ENCODE measurements around the gene ANKFN1. TPM values are rescaled to one million over a fixed set of nuclear protein-coding genes. Genes with fewer than 3 reads are reported as not detected.

Gene ANKFN1
- total RNA-seq (0.71 TPM), polyA plus RNA-seq (0.57 TPM)
- long read RNA-seq, donor 1 = 0 reads
- long read RNA-seq, donor 2 = 0 reads
- long read RNA-seq, donor 3 = 0 reads
- long read RNA-seq, donor 4 = 0 reads
- long read RNA-seq, donor 5 = 0 reads
- long read RNA-seq, donor 6 = 0 reads
- long read RNA-seq, donor 7 = 0 reads
- long read RNA-seq, donor 8 = 0 reads
- long read RNA-seq, donor 9 = 0 reads
- long read RNA-seq, donor 10 = 0 reads

GRCh38 chr17:56152874-56153602 lies at the start of gene ANKFN1:
ANKFN1 (plus strand) TSS chr17:56153475; CDS start chr17:56212668, 59,193 bp downstream.
- no peaks in the 10 kb centered on the region for H3K9me3 ChIP-seq (ENCODE audit: control insufficient read depth in 2 of 2, insufficient read depth in 1 of 2, low read length in 1 of 2)
- H3K36me3 ChIP-seq (ENCODE audit: control insufficient read depth in 2 of 2, insufficient read depth in 2 of 2, low read length in 1 of 2) = no peaks in the 10 kb centered on the region
- H3K27ac ChIP-seq (ENCODE audit: low read depth in 1 of 2, low read length in 1 of 2) = no peak within 1 kb of the TSS
- WGBS = 94% methylated on average over 11 of the region's 11 CpGs
- no peak within 1 kb of the TSS for H3K4me3 ChIP-seq (ENCODE audit: low read length in 2 of 2)
- peaks cover 0 to 3% of the 10 kb centered on the region in 2 donors for H3K4me1 ChIP-seq (ENCODE audit: control insufficient read depth in 2 of 2, insufficient read depth in 2 of 2, low read length in 2 of 2)
- no peak for DNase-seq (ENCODE audit: low read depth in 6 of 9, low spot score in 9 of 9)
- no peaks in the 10 kb centered on the region for H3K27me3 ChIP-seq (ENCODE audit: control insufficient read depth in 2 of 2, insufficient read depth in 1 of 2, low read length in 1 of 2)

- Histone ChIP-seq H3K9me3 (ENCODE audit: control insufficient read depth in 2 of 2, insufficient read depth in 1 of 2, low read length in 1 of 2) (no peaks in the 10 kb centered on the region), H3K27ac (ENCODE audit: low read depth in 1 of 2, low read length in 1 of 2) (no peak overlapping the region), H3K4me1 (ENCODE audit: control insufficient read depth in 2 of 2, insufficient read depth in 2 of 2, low read length in 2 of 2) (no peaks in the 10 kb centered on the region), H3K36me3 (ENCODE audit: control insufficient read depth in 2 of 2, insufficient read depth in 2 of 2, low read length in 1 of 2) (no peaks in the 10 kb centered on the region), H3K27me3 (ENCODE audit: control insufficient read depth in 2 of 2, insufficient read depth in 1 of 2, low read length in 1 of 2) (no peaks in the 10 kb centered on the region), H3K4me3 (ENCODE audit: low read length in 2 of 2) (no peak overlapping the region)
- DNase-seq (ENCODE audit: low read depth in 6 of 9, low spot score in 9 of 9) = no peak
- WGBS = 97% methylated on average over 2 of the region's 2 CpGs
Observed at GRCh38 chr17:56108811-56109284, 44.4 kb upstream of the ANKFN1 start.

- no peak for DNase-seq (ENCODE audit: low read depth in 6 of 9, low spot score in 9 of 9)
- Histone ChIP-seq H3K27ac (ENCODE audit: low read depth in 1 of 2, low read length in 1 of 2) (no peak overlapping the region), H3K9me3 (ENCODE audit: control insufficient read depth in 2 of 2, insufficient read depth in 1 of 2, low read length in 1 of 2) (no peaks in the 10 kb centered on the region), H3K36me3 (ENCODE audit: control insufficient read depth in 2 of 2, insufficient read depth in 2 of 2, low read length in 1 of 2) (no peaks in the 10 kb centered on the region), H3K4me3 (ENCODE audit: low read length in 2 of 2) (no peak overlapping the region), H3K27me3 (ENCODE audit: control insufficient read depth in 2 of 2, insufficient read depth in 1 of 2, low read length in 1 of 2) (no peaks in the 10 kb centered on the region), H3K4me1 (ENCODE audit: control insufficient read depth in 2 of 2, insufficient read depth in 2 of 2, low read length in 2 of 2) (no peaks in the 10 kb centered on the region)
- WGBS = 92% methylated on average over 3 of the region's 3 CpGs
Observed at GRCh38 chr17:56109836-56110235, 43.4 kb upstream of the ANKFN1 start.

DNA sequence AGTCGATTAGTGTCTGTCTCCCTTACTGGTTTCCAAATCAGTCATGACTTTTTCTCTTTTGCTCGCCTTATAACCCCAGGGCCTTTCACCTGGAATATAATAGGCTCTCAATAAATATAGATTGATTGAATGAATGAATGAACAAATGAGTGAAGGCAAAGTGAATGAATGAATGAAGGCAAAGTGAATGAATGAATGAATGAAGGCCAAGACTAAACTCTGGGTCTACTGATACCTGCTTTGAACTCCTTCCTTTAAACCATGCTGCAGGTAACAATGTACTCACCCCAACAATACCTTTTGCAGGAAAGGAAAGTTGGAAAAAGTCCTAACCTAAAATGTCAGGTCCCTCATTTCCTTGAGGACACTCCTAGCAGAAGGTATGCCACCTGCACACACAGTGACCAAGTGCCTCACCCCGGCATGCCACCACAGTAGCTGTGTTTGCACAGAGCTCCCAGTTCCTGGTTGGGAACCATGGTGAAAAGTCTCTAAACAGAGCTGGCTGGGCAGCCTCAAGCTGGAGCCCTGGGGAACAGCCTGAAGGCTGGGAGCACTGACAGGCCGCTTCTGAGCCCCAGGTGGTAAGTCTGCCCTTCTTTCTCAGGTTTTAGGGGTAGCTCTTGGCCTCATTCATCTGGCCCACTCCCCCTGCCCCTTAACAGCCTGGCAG lies 42.7 kb upstream of the ANKFN1 start:
- WGBS = 94% methylated on average over 4 of the region's 4 CpGs
- no peaks in the 10 kb centered on the region for H3K36me3 ChIP-seq (ENCODE audit: control insufficient read depth in 2 of 2, insufficient read depth in 2 of 2, low read length in 1 of 2)
- no peak overlapping the region for H3K27ac ChIP-seq (ENCODE audit: low read depth in 1 of 2, low read length in 1 of 2)
- H3K9me3 ChIP-seq (ENCODE audit: control insufficient read depth in 2 of 2, insufficient read depth in 1 of 2, low read length in 1 of 2) = no peaks in the 10 kb centered on the region
- H3K4me1 ChIP-seq (ENCODE audit: control insufficient read depth in 2 of 2, insufficient read depth in 2 of 2, low read length in 2 of 2) = no peaks in the 10 kb centered on the region
- no peak for DNase-seq (ENCODE audit: low read depth in 6 of 9, low spot score in 9 of 9)
- H3K4me3 ChIP-seq (ENCODE audit: low read length in 2 of 2) = no peak overlapping the region
- H3K27me3 ChIP-seq (ENCODE audit: control insufficient read depth in 2 of 2, insufficient read depth in 1 of 2, low read length in 1 of 2) = no peaks in the 10 kb centered on the region

DNA sequence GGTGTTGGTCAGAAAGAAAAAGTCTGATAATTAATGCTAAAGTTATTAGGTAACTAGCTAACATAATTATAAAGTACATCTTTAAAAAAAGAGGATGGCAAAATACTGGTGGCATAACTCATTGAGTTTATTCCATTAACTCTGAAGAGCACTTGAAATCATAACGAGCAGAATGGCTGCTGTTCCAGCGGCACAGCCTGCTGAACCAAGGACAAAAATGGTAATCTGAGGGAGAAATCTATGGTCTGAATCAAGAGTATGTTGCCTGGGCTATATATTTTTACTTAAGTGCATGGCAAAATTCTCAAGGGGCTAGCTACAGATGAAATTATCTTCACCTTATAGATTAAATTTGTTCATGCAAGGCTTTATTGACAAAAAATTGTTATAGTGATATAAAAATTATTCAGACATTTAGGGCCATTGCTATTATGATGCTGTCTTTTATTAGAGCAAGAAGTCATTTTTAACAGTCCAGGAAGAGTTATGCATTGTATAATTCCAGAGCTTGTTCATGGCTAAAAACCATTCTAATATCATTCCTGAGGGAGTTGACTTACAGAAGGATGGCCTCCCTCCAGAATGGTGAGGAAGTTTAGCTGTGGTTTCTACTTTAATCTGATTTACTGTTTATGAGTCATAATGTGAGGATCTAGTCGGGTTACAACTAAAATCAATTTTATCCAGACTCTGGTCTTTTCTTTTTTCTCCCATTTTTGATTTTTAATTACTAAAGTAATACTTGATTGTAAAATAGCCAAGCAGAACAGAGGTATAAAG lies 41.4 kb upstream of the ANKFN1 start:
- Histone ChIP-seq H3K27ac (ENCODE audit: low read depth in 1 of 2, low read length in 1 of 2) (no peak overlapping the region), H3K27me3 (ENCODE audit: control insufficient read depth in 2 of 2, insufficient read depth in 1 of 2, low read length in 1 of 2) (no peaks in the 10 kb centered on the region), H3K36me3 (ENCODE audit: control insufficient read depth in 2 of 2, insufficient read depth in 2 of 2, low read length in 1 of 2) (no peaks in the 10 kb centered on the region), H3K4me3 (ENCODE audit: low read length in 2 of 2) (no peak overlapping the region), H3K4me1 (ENCODE audit: control insufficient read depth in 2 of 2, insufficient read depth in 2 of 2, low read length in 2 of 2) (no peaks in the 10 kb centered on the region), H3K9me3 (ENCODE audit: control insufficient read depth in 2 of 2, insufficient read depth in 1 of 2, low read length in 1 of 2) (no peaks in the 10 kb centered on the region)
- DNase-seq (ENCODE audit: low read depth in 6 of 9, low spot score in 9 of 9) = no peak
- 68% methylated on average over 3 of the region's 3 CpGs for WGBS

- no peaks in the 10 kb centered on the region for H3K36me3 ChIP-seq (ENCODE audit: control insufficient read depth in 2 of 2, insufficient read depth in 2 of 2, low read length in 1 of 2)
- no peaks in the 10 kb centered on the region for H3K4me1 ChIP-seq (ENCODE audit: control insufficient read depth in 2 of 2, insufficient read depth in 2 of 2, low read length in 2 of 2)
- no peaks in the 10 kb centered on the region for H3K9me3 ChIP-seq (ENCODE audit: control insufficient read depth in 2 of 2, insufficient read depth in 1 of 2, low read length in 1 of 2)
- no peak for DNase-seq (ENCODE audit: low read depth in 6 of 9, low spot score in 9 of 9)
- WGBS = 74% methylated on average over 2 of the region's 2 CpGs
- no peak overlapping the region for H3K4me3 ChIP-seq (ENCODE audit: low read length in 2 of 2)
- H3K27ac ChIP-seq (ENCODE audit: low read depth in 1 of 2, low read length in 1 of 2) = no peak overlapping the region
- H3K27me3 ChIP-seq (ENCODE audit: control insufficient read depth in 2 of 2, insufficient read depth in 1 of 2, low read length in 1 of 2) = no peaks in the 10 kb centered on the region
Observed at GRCh38 chr17:56113486-56113885, 39.8 kb upstream of the ANKFN1 start.

GRCh38 chr17:56114469-56114868 lies 38.8 kb upstream of the ANKFN1 start:
- Histone ChIP-seq H3K27me3 (ENCODE audit: control insufficient read depth in 2 of 2, insufficient read depth in 1 of 2, low read length in 1 of 2) (no peaks in the 10 kb centered on the region), H3K4me1 (ENCODE audit: control insufficient read depth in 2 of 2, insufficient read depth in 2 of 2, low read length in 2 of 2) (no peaks in the 10 kb centered on the region), H3K36me3 (ENCODE audit: control insufficient read depth in 2 of 2, insufficient read depth in 2 of 2, low read length in 1 of 2) (no peaks in the 10 kb centered on the region), H3K27ac (ENCODE audit: low read depth in 1 of 2, low read length in 1 of 2) (no peak overlapping the region), H3K4me3 (ENCODE audit: low read length in 2 of 2) (no peak overlapping the region), H3K9me3 (ENCODE audit: control insufficient read depth in 2 of 2, insufficient read depth in 1 of 2, low read length in 1 of 2) (no peaks in the 10 kb centered on the region)
- 100% methylated on average over 1 of the region's 1 CpG for WGBS
- DNase-seq (ENCODE audit: low read depth in 6 of 9, low spot score in 9 of 9) = no peak

DNA sequence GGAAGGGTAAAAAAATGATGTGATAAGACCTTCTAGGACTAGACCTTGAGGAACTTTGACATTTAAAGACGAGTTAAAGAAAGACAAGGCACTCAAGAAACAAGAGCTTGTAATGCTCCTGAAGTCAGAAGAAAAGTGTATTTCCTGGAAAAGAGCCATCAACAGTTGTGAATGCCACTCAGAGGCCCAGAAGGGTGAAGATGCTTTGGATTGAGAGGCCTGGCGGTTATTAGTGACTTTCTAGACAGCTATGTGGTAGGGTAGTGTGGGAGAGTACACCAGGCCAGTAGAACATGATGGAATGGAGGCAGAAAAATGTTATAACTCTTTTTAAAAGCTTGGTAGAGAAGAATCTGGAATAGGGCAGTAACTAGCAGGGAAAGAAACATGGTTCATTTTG lies 34.1 kb upstream of the ANKFN1 start:
- no peak for DNase-seq (ENCODE audit: low read depth in 6 of 9, low spot score in 9 of 9)
- Histone ChIP-seq H3K4me3 (ENCODE audit: low read length in 2 of 2) (no peak overlapping the region), H3K27ac (ENCODE audit: low read depth in 1 of 2, low read length in 1 of 2) (no peak overlapping the region), H3K27me3 (ENCODE audit: control insufficient read depth in 2 of 2, insufficient read depth in 1 of 2, low read length in 1 of 2) (no peaks in the 10 kb centered on the region), H3K4me1 (ENCODE audit: control insufficient read depth in 2 of 2, insufficient read depth in 2 of 2, low read length in 2 of 2) (no peaks in the 10 kb centered on the region), H3K9me3 (ENCODE audit: control insufficient read depth in 2 of 2, insufficient read depth in 1 of 2, low read length in 1 of 2) (no peaks in the 10 kb centered on the region), H3K36me3 (ENCODE audit: control insufficient read depth in 2 of 2, insufficient read depth in 2 of 2, low read length in 1 of 2) (no peaks in the 10 kb centered on the region)
- 90% methylated on average over 2 of the region's 2 CpGs for WGBS
